WTC11 (cell line): ENCODE data around the gene VTN. TPM values are rescaled to one million over a fixed set of nuclear protein-coding genes. Genes with fewer than 3 reads are reported as not detected.

Source experiments
- ATAC-seq: fragments of 200-7000 bp; cut with Tn5 transposase; 2 replicates; pipeline ENCODE4 v1.10.0; 2021; ENCODE audit warnings: mild to moderate bottlenecking, moderate library complexity
- CTCF ChIA-PET: fragments of 300-600 bp; sonication (Branson Sonifier 250); formaldehyde crosslinking; loops from one replicate; lab custom pipeline; 2021; ENCODE audit warnings: antibody characterized with exemption; lab: Charles Lee
- POLR2A ChIA-PET: fragments of 350-600 bp; sonication (Branson Sonifier 250); formaldehyde crosslinking; loops from one replicate; lab custom pipeline; 2021; ENCODE audit warnings: antibody characterized with exemption; lab: Charles Lee
- DNase-seq: peaks from one replicate; pipeline ENCODE4 v3.0.0; 2021; ENCODE audit warnings: low spot score
- H3K27ac Mint-ChIP-seq: 2 replicates; pipeline ENCODE4 v1.8.0; 2021; ENCODE audit warnings: mixed read lengths
- H3K27me3 Mint-ChIP-seq: 2 replicates; pipeline ENCODE4 v1.8.0; 2021; ENCODE audit warnings: low read depth, mild to moderate bottlenecking, moderate library complexity, mixed read lengths
- H3K36me3 Mint-ChIP-seq: 2 replicates; pipeline ENCODE4 v1.8.0; 2021; ENCODE audit warnings: mixed read lengths
- H3K4me1 Mint-ChIP-seq: 2 replicates; pipeline ENCODE4 v1.8.0; 2022; ENCODE audit warnings: mixed read lengths
- H3K4me3 Mint-ChIP-seq: 2 replicates; pipeline ENCODE4 v1.8.0; 2021; ENCODE audit warnings: mild to moderate bottlenecking, moderate library complexity, mixed read lengths
- H3K9me3 Mint-ChIP-seq: 2 replicates; pipeline ENCODE4 v1.8.0; 2021; ENCODE audit warnings: mixed read lengths
- AR ChIP-seq: fragments of 250-450 bp; sonication (Bioruptor Pico); IDR thresholded peaks from 2 replicates; pipeline ENCODE4 v1.9.0; 2021; ENCODE audit warnings: mild to moderate bottlenecking
- ARID4B ChIP-seq: sonication (generic); formaldehyde crosslinking; IDR thresholded peaks from 2 replicates; pipeline ENCODE4 v1.8.0; 2023; ENCODE audit warnings: missing genetic modification reagents, mild to moderate bottlenecking, borderline replicate concordance
- CBFB ChIP-seq: sonication (generic); formaldehyde crosslinking; IDR thresholded peaks from 2 replicates; pipeline ENCODE4 v1.8.1; 2022; ENCODE audit warnings: mild to moderate bottlenecking, low read depth, missing genetic modification reagents
- CREM ChIP-seq: sonication (generic); formaldehyde crosslinking; IDR thresholded peaks from 2 replicates; pipeline ENCODE4 v1.8.1; 2022; ENCODE audit warnings: mild to moderate bottlenecking, missing genetic modification reagents, moderate library complexity
- E2F4 ChIP-seq: sonication (generic); formaldehyde crosslinking; IDR thresholded peaks from 2 replicates; pipeline ENCODE4 v1.8.1; 2022; ENCODE audit warnings: low read depth, mild to moderate bottlenecking, moderate library complexity, missing genetic modification reagents, borderline replicate concordance
- ELF4 ChIP-seq: sonication (generic); formaldehyde crosslinking; IDR thresholded peaks from 2 replicates; pipeline ENCODE4 v1.8.1; 2022; ENCODE audit warnings: low read depth, mild to moderate bottlenecking, moderate library complexity, missing genetic modification reagents
- ETV6 ChIP-seq: sonication (generic); formaldehyde crosslinking; IDR thresholded peaks from 2 replicates; pipeline ENCODE4 v1.8.1; 2022; ENCODE audit warnings: mild to moderate bottlenecking, missing genetic modification reagents
- FOXK1 ChIP-seq: sonication (generic); formaldehyde crosslinking; IDR thresholded peaks from 2 replicates; pipeline ENCODE4 v1.8.0; 2022; ENCODE audit warnings: mild to moderate bottlenecking, moderate library complexity, missing genetic modification reagents
- FOXP4 ChIP-seq: sonication (generic); formaldehyde crosslinking; IDR thresholded peaks from 2 replicates; pipeline ENCODE4 v1.8.0; 2022; ENCODE audit warnings: mild to moderate bottlenecking, missing genetic modification reagents
- IRF1 ChIP-seq: sonication (generic); formaldehyde crosslinking; IDR thresholded peaks from 2 replicates; pipeline ENCODE4 v1.8.0; 2023; ENCODE audit warnings: missing genetic modification reagents
- IRF2 ChIP-seq: sonication (generic); formaldehyde crosslinking; IDR thresholded peaks from 2 replicates; pipeline ENCODE4 v1.8.0; 2022; ENCODE audit warnings: low read depth, missing genetic modification reagents, borderline replicate concordance
- NFE2L1 ChIP-seq: sonication (generic); formaldehyde crosslinking; IDR thresholded peaks from 2 replicates; pipeline ENCODE4 v1.8.1; 2023; ENCODE audit warnings: missing genetic modification reagents
- RELA ChIP-seq: sonication (generic); formaldehyde crosslinking; IDR thresholded peaks from 2 replicates; pipeline ENCODE4 v1.8.1; 2022; ENCODE audit warnings: missing genetic modification reagents, mild to moderate bottlenecking, borderline replicate concordance
- TEAD4 ChIP-seq: sonication (generic); formaldehyde crosslinking; IDR thresholded peaks from 2 replicates; pipeline ENCODE4 v1.8.0; 2022; ENCODE audit warnings: mild to moderate bottlenecking, missing genetic modification reagents
- TP53 ChIP-seq: sonication (generic); formaldehyde crosslinking; IDR thresholded peaks from 2 replicates; pipeline ENCODE4 v1.8.1; 2023; ENCODE audit warnings: mild to moderate bottlenecking, missing genetic modification reagents
- USF2 ChIP-seq: sonication (generic); formaldehyde crosslinking; IDR thresholded peaks from 2 replicates; pipeline ENCODE4 v1.8.1; 2023; ENCODE audit warnings: mild to moderate bottlenecking, missing genetic modification reagents, moderate library complexity
- ZBTB43 ChIP-seq: sonication (generic); formaldehyde crosslinking; IDR thresholded peaks from 2 replicates; pipeline ENCODE4 v1.8.1; 2023; ENCODE audit warnings: mild to moderate bottlenecking, missing genetic modification reagents
- ZNF396 ChIP-seq: fragments of 250-450 bp; sonication (Bioruptor Pico); IDR thresholded peaks from 2 replicates; pipeline ENCODE4 v1.8.0; 2021; ENCODE audit warnings: mild to moderate bottlenecking, moderate library complexity, borderline replicate concordance
- ZNF425 ChIP-seq: fragments of 250-450 bp; sonication (Bioruptor Pico); conservative IDR thresholded peaks from 2 replicates; pipeline ENCODE4 v1.9.0; 2021; ENCODE audit warnings: mild to moderate bottlenecking
- ZNF671 ChIP-seq: fragments of 250-450 bp; sonication (Bioruptor Pico); IDR thresholded peaks from 2 replicates; pipeline ENCODE4 v1.8.0; 2021; ENCODE audit warnings: mild to moderate bottlenecking
- total RNA-seq: library from RNA; stranded (reverse); gene quantifications from 3 replicates; pipeline ENCODE4 v1.2.3, GENCODE V29; 2021

The VTN gene
- total RNA-seq, 1 experiment from 2014 or later, result 1.6 TPM

GRCh38 chr17:28350271-28350670 is 19.8 kb downstream of the VTN start:
- TF ChIP-seq ZNF425, result no peak
- TF ChIP-seq USF2 (CRISPR knock-in tag), result no peak
- TF ChIP-seq E2F4, result no peak
- TF ChIP-seq CBFB (CRISPR knock-in tag), result no peak
- no peak for TF ChIP-seq ARID4B (CRISPR knock-in tag)
- no peak for TF ChIP-seq NFE2L1 (CRISPR knock-in tag)
- TF ChIP-seq IRF1 (CRISPR knock-in tag), result no peak
- no peak for TF ChIP-seq ETV6 (CRISPR knock-in tag)
- no peak for TF ChIP-seq IRF2
- TF ChIP-seq FOXK1, result no peak
- no peak for TF ChIP-seq ZNF396
- no peak for TF ChIP-seq RELA
- TF ChIP-seq ZBTB43 (CRISPR knock-in tag), result no peak
- no peak for TF ChIP-seq FOXP4
- TF ChIP-seq ZNF671 (CRISPR knock-in tag), result no peak
- TF ChIP-seq CREM (CRISPR knock-in tag), result no peak
- no peak for TF ChIP-seq TP53 (CRISPR knock-in tag)
- TF ChIP-seq AR, result no peak
- no peak for TF ChIP-seq TEAD4 (CRISPR knock-in tag)
- no peak for TF ChIP-seq ELF4 (CRISPR knock-in tag)
- DNase-seq, result no peak
- Mint-ChIP-seq H3K4me1 (peaks cover 6% of the 10 kb centered on the region; the same call in 1 of the 2 replicates), H3K27me3 (no peaks in the 10 kb centered on the region), H3K9me3 (no peaks in the 10 kb centered on the region), H3K4me3 (no peak overlapping the region), H3K27ac (no peak overlapping the region), H3K36me3 (peaks cover 70% of the 10 kb centered on the region)
- ChIA-PET CTCF (interaction anchor here (1.0 kb wide), 1 partner anchor 15 kb away, joined by 3 read pairs; the partner anchor contains the start of genes IFT20 and TNFAIP1), POLR2A (no interaction called here)
- ATAC-seq, result no peak
